Measurements from ENCODE around the gene OGFR.

OGFR gene

GRCh38 chr20:62816031-62816883 is 11.6 kb downstream of the OGFR start:
- DNase-seq (ENCODE audit: low read depth), result no peak

- no peak for DNase-seq (ENCODE audit: low read depth)
These were observed 12.5 kb downstream of the OGFR start, which contains the start of gene COL9A3 for GRCh38 chr20:62816884-62817873. COL9A3 (plus strand) TSS chr20:62817050; CDS start chr20:62817065, 15 bp downstream.

GRCh38 chr20:62817975-62818591 is 13.4 kb downstream of the OGFR start:
- no peak for DNase-seq (ENCODE audit: low read depth)

GRCh38 chr20:62818592-62819493 is 14.2 kb downstream of the OGFR start:
- DNase-seq (ENCODE audit: low read depth), result no peak

DNA sequence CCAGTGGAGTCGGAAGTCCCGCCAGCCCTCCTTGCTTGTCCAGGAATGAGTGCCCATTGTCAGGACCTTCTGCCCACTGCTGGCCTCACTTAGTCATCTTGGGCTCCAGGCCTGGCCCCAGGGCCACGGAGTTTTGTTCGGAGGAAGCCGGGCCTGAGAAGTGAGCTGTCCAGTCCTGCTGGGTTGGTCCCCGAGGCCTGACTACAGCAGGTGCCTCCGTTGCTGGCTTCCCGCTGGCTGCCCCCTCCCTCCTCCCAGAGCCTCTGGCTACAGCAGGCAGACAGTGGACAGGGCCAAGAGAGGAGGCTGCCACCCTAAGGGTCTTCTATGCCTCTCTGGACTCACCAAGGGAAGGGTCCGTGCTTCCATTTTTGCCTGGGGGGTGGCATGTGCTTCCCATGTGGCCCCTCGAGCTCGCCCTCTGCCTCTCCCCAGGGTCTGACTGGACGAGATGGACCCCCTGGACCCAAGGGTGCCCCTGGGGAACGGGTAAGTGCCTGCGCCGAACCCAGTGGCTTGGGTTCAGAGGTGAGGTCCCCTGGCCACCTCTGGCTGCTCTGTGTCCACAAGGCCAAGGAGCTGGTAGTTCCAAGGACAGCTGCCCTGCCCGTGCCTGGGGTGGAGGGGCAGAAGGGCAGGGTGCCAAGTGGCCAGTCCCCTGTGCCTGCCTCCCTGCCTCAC is 15.0 kb downstream of the OGFR start:
- no peak for DNase-seq (ENCODE audit: low read depth)

- no peak for DNase-seq (ENCODE audit: low read depth)
These were observed 15.8 kb downstream of the OGFR start for GRCh38 chr20:62820208-62820961.

- no peak for DNase-seq (ENCODE audit: low read depth)
These were observed 16.5 kb downstream of the OGFR start for GRCh38 chr20:62820962-62821725.

- DNase-seq (ENCODE audit: low read depth), result no peak
These were observed 17.1 kb downstream of the OGFR start for GRCh38 chr20:62821726-62822210.

DNA sequence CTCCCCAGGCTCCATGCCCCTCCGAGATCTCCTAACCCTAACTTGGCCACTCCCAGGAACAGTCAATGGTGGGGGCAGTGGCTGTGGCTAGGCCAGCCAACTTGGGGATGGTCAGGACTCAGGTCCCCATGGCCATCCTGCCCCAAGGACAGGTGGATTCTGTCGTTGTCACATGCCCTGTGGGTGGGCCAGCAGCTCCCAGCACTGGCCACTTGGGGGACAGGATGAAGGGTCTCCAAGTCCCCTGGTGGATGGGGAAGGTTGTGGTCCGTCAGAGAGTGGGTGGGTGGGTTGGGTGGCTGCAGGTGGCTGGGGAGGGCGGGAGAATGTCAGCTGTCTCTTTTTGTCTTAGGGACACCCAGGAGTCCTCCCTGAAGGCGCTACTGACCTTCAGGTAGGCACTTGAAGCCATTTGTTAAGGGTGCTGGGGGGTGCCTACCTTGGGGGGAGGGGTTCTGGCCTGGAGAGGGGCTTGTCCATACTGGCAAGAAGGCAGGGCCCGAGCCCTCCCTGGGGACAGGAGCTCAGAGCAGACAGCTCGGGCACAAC is 17.7 kb downstream of the OGFR start:
- DNase-seq (ENCODE audit: low read depth), result no peak

GRCh38 chr20:62822788-62823651 is 18.4 kb downstream of the OGFR start:
- DNase-seq (ENCODE audit: low read depth), result no peak

DNA sequence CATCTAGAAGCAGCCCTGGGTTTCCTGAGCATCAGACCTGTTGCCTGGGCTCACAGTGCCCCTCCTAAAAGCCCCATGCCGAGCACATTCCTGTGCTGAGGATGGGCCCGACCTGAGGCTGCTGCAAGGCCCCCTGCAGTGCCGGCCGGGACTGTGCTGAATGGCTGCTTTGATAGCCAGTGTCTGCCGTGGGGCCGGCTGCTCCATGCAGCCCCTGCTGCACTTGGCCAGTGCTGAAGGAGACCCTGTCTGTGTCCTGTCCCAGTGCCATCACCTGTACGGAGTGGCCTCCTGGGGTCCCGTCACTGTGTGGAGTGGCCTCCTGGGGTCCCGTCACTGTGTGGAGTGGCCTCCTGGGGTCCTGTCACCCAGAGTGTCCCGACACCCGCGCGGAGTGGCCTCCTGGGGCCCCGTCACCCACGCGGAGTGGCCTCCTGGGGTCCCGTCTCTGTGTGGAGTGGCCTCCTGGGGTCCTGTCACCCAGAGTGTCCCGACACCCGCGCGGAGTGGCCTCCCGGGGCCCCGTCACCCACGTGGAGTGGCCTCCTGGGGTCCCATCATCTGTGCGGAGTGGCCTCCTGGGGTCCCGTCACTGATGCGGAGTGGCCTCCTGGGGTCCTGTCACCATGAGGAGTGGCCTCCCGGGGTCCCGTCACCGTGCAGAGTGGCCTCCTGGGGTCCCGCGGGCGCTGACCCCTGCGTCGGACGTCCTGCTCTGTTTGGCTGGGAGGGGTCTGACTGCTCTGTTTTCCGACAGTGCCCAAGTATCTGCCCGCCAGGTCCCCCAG is 19.2 kb downstream of the OGFR start:
- DNase-seq (ENCODE audit: low read depth), result no peak

GRCh38 chr20:62824476-62825332 is 20.1 kb downstream of the OGFR start:
- no peak for DNase-seq (ENCODE audit: low read depth)

- DNase-seq (ENCODE audit: low read depth), result no peak
These were observed 20.8 kb downstream of the OGFR start for GRCh38 chr20:62825333-62825985.

DNA sequence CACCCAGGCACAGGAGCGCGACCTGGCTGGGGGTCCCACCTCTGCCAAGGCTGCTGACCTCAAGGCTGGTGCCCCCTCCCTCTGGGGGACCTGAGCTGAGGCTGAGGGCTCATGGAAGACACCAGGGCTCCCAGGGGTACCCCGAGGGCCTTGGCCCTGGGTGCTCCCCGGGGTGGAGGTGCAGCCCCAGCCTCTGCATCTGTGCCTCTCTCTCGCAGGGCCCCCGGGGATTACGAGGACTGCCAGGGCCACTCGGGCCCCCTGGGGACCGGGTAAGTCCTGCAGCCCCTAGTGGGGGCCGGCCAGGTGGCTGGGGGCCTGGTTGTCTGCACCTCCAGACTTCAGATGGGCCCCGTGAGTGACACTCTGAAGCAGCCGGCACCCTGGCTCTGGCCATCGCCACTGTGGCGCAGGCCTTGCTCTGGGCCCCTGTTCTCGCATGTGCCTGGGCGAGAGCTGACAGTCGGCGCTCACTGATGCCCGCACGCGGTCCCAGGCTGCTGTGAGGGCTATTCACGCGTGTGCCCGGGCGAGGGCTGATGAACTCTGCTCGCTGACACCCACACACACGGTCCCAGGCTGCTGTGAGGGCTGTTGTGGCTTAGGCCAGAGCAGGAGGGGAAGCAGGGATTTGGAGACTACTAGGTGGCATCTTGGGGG is 21.5 kb downstream of the OGFR start:
- no peak for DNase-seq (ENCODE audit: low read depth)
